SK-N-SH (cell line): ENCODE results near the gene ZNF101. TPM values are rescaled to one million over a fixed set of nuclear protein-coding genes. Genes with fewer than 3 reads are reported as not detected.

Experiments
- CTCF ChIA-PET: fragments of 300-600, 350-600 bp; formaldehyde crosslinking; extraction: SDS; loops from one replicate; lab custom pipeline; 2021; lab: Yijun Ruan, JAX
- POLR2A ChIA-PET: fragments of 350-600 bp; sonication (Branson Sonifier 250); formaldehyde crosslinking; extraction: SDS; loops from one replicate; lab custom pipeline; 2020; ENCODE audit warnings: antibody characterized with exemption, inconsistent platforms; lab: Yijun Ruan, JAX
- DNase-seq: peaks from one replicate; pipeline ENCODE4 v3.0.0; 2012
- H2AFZ ChIP-seq: fragments of 200-600 bp; sonication (generic); 2 replicates; pipeline ENCODE4 v1.8.1; 2016; ENCODE audit warnings: antibody characterized with exemption, mild to moderate bottlenecking, low read depth
- H3F3A ChIP-seq: fragments of 200-600 bp; sonication (generic); replicated peaks from 2 replicates; pipeline ENCODE3; 2016; ENCODE audit warnings: antibody characterized with exemption, mild to moderate bottlenecking; ENCODE audit not compliant: insufficient read depth
- H3K27ac ChIP-seq, 2 experiments: fragments of 200-500 bp in 1 of 2; fragments of 200-600 bp in 1 of 2; sonication (Bioruptor generic) in 1 of 2; sonication (generic), shearing (Covaris generic) in 1 of 2; 2 replicates each; pipeline versions ENCODE4 v1.5.1 to v1.6.1; 2014 to 2016; ENCODE audit warnings: low read depth in 2 of 2, inconsistent platforms in 1 of 2, low read length in 1 of 2, mild to moderate bottlenecking in 1 of 2, mixed read lengths in 1 of 2
- H3K27me3 ChIP-seq: fragments of 200-600 bp; sonication (generic), shearing (Covaris generic); 2 replicates; pipeline ENCODE4 v1.6.1; 2016; ENCODE audit warnings: mixed run types; ENCODE audit not compliant: insufficient read depth
- H3K36me3 ChIP-seq, 2 experiments: fragments of 200-500 bp in 1 of 2; fragments of 200-600 bp in 1 of 2; sonication (Bioruptor generic) in 1 of 2; sonication (generic) in 1 of 2; replicated peaks in 1 of 2; 2 replicates each; pipeline versions ENCODE3 to v1.5.1; 2014 to 2016; ENCODE audit warnings: low read length in 1 of 2, mild to moderate bottlenecking in 1 of 2; ENCODE audit not compliant: insufficient read depth in 2 of 2, control insufficient read depth in 1 of 2
- H3K4me1 ChIP-seq, 2 experiments: fragments of 200-500 bp in 1 of 2; fragments of 200-600 bp in 1 of 2; sonication (Bioruptor generic) in 1 of 2; sonication (generic), shearing (Covaris generic) in 1 of 2; 2 replicates each; pipeline versions ENCODE4 v1.5.1 to v1.6.1; 2014 to 2016; ENCODE audit warnings: low read depth in 1 of 2, low read length in 1 of 2, mixed run types in 1 of 2; ENCODE audit not compliant: insufficient read depth in 2 of 2, control insufficient read depth in 1 of 2
- H3K4me2 ChIP-seq: fragments of 200-600 bp; sonication (generic), shearing (Covaris generic); 2 replicates; pipeline ENCODE4 v1.6.1; 2017; ENCODE audit warnings: mixed run types
- H3K4me3 ChIP-seq, 2 experiments: fragments of 200-500 bp in 1 of 2; fragments of 200-600 bp in 1 of 2; sonication (Bioruptor generic) in 1 of 2; sonication (generic), shearing (Covaris generic) in 1 of 2; 2 replicates each; pipeline versions ENCODE4 v1.5.1 to v1.8.1; 2014 to 2016; ENCODE audit warnings: low read depth in 2 of 2, inconsistent platforms in 1 of 2, low read length in 1 of 2, mild to moderate bottlenecking in 1 of 2, mixed read lengths in 1 of 2, moderate library complexity in 1 of 2
- H3K79me2 ChIP-seq: fragments of 200-600 bp; sonication (generic); 2 replicates; pipeline ENCODE4 v1.8.1; 2017; ENCODE audit warnings: mild to moderate bottlenecking; ENCODE audit not compliant: insufficient read depth
- H3K9ac ChIP-seq: fragments of 200-600 bp; sonication (generic); 2 replicates; pipeline ENCODE4 v1.6.1; 2017; ENCODE audit warnings: mixed run types
- H3K9me2 ChIP-seq: fragments of 200-600 bp; sonication (generic); 2 replicates; pipeline ENCODE4 v1.6.1; 2017; ENCODE audit warnings: mixed run types
- H3K9me3 ChIP-seq: fragments of 200-600 bp; sonication (generic); 2 replicates; pipeline ENCODE4 v1.6.1; 2017; ENCODE audit warnings: mixed run types, mild to moderate bottlenecking, moderate library complexity
- H4K20me1 ChIP-seq: fragments of 200-600 bp; sonication (generic); 2 replicates; pipeline ENCODE4 v1.6.1; 2017; ENCODE audit warnings: mild to moderate bottlenecking, mixed run types; ENCODE audit not compliant: insufficient read depth
- ELF1 ChIP-seq: IDR thresholded peaks from 2 replicates; pipeline ENCODE4 v1.4.0; 2012
- FOXJ3 ChIP-seq: sonication (generic); formaldehyde crosslinking; IDR thresholded peaks from 2 replicates; pipeline ENCODE4 v1.5.1; 2020; ENCODE audit warnings: mild to moderate bottlenecking, missing genetic modification reagents
- FOXM1 ChIP-seq: IDR thresholded peaks from 2 replicates; pipeline ENCODE4 v1.4.0; 2012; ENCODE audit warnings: low read depth, mild to moderate bottlenecking
- JUND ChIP-seq: IDR thresholded peaks from 2 replicates; pipeline ENCODE4 v1.4.0; 2012
- MEF2A ChIP-seq: IDR thresholded peaks from 2 replicates; pipeline ENCODE4 v1.4.0; 2012; ENCODE audit warnings: low read depth, borderline replicate concordance
- MXI1 ChIP-seq: IDR thresholded peaks from 2 replicates; pipeline ENCODE4 v1.6.1; 2012; ENCODE audit warnings: mild to moderate bottlenecking, low read depth, low read length, improper control_type of control experiment
- NFIC ChIP-seq: IDR thresholded peaks from 2 replicates; pipeline ENCODE4 v1.4.0; 2012; ENCODE audit warnings: borderline replicate concordance
- NRF1 ChIP-seq: IDR thresholded peaks from 2 replicates; pipeline ENCODE4 v1.6.1; 2012; ENCODE audit warnings: low read depth, mild to moderate bottlenecking, low read length
- POLR2AphosphoS5 ChIP-seq: IDR thresholded peaks from 2 replicates; pipeline ENCODE4 v1.6.1; 2012; ENCODE audit warnings: low read depth, low read length
- RAD21 ChIP-seq: IDR thresholded peaks from 2 replicates; pipeline ENCODE4 v1.6.1; 2012; ENCODE audit warnings: mild to moderate bottlenecking, low read length
- RFX5 ChIP-seq: IDR thresholded peaks from 2 replicates; pipeline ENCODE4 v1.6.1; 2012; ENCODE audit warnings: mild to moderate bottlenecking, improper control_type of control experiment, low read length
- SIN3A ChIP-seq: IDR thresholded peaks from 2 replicates; pipeline ENCODE4 v1.6.1; 2012; ENCODE audit warnings: low read depth, mild to moderate bottlenecking, low read length, moderate library complexity, borderline replicate concordance
- SMC3 ChIP-seq: IDR thresholded peaks from 2 replicates; pipeline ENCODE4 v1.6.1; 2012; ENCODE audit warnings: low read depth, low read length, improper control_type of control experiment
- TAF1 ChIP-seq: IDR thresholded peaks from 2 replicates; pipeline ENCODE4 v1.6.1; 2012; ENCODE audit warnings: low read depth, mild to moderate bottlenecking, low read length, moderate library complexity, borderline replicate concordance
- TCF12 ChIP-seq: IDR thresholded peaks from 2 replicates; pipeline ENCODE4 v1.4.0; 2012
- TEAD4 ChIP-seq: IDR thresholded peaks from 2 replicates; pipeline ENCODE4 v1.4.0; 2012; ENCODE audit warnings: mild to moderate bottlenecking, borderline replicate concordance; ENCODE audit not compliant: insufficient read depth
- WGBS: methylation state at CpG from one replicate; pipeline ENCODE4 v1.1.6; 2017; ENCODE audit warnings: low lambda C conversion rate; 5-methylcytosine and 5-hydroxymethylcytosine counted together
- polyA plus RNA-seq, 3 experiments: library from polyadenylated mRNA; depleted of rRNA; stranded (reverse); fragments of >200 nt; gene quantifications; 2 replicates each; pipeline ENCODE4 v1.2.3, GENCODE V29; 2012
- TF ChIP-seq, protein P1 (sequence below): fragments of 150-350 bp; IDR thresholded peaks from 2 replicates; pipeline ENCODE4 v1.6.1; 2017; ENCODE audit warnings: antibody characterized with exemption, low read length, low read depth, borderline replicate concordance
- TF ChIP-seq, protein P2 (sequence below): IDR thresholded peaks from 2 replicates; pipeline ENCODE4 v1.4.0; 2012; ENCODE audit warnings: low read depth, borderline replicate concordance
- TF ChIP-seq, protein P3 (sequence below): fragments of 150-350 bp; IDR thresholded peaks from 2 replicates; pipeline ENCODE4 v1.6.1; 2016; ENCODE audit warnings: mild to moderate bottlenecking, low read depth, low read length
- TF ChIP-seq, protein P4 (sequence below): IDR thresholded peaks from 2 replicates; pipeline ENCODE4 v1.4.0; 2012; ENCODE audit warnings: low read depth

The ZNF101 gene
- polyA plus RNA-seq, 1 of the 3 experiments (the other 2 are of a cell fraction), result 2.4 TPM

GRCh38 chr19:19623383-19623782, 45.3 kb upstream of the ZNF101 start:
- POLR2A ChIA-PET, result no interaction called here
- no peaks in the 10 kb centered on the region for H3K9me3 ChIP-seq
- no peaks in the 10 kb centered on the region for H3K27me3 ChIP-seq
- H3K4me1 ChIP-seq, result peaks cover 0 to 17% of the 10 kb centered on the region in 2 experiments; a peak in 2 of 4 replicates
- TF ChIP-seq TAF1 (no peak), SMC3 (no peak), MEF2A (no peak), SIN3A (no peak), NRF1 (no peak), TCF12 (no peak), POLR2AphosphoS5 (no peak), FOXM1 (no peak), FOXJ3 (CRISPR knock-in tag) (no peak), ELF1 (no peak), RAD21 (no peak), RFX5 (no peak), JUND (no peak), MXI1 (no peak), NFIC (no peak), TEAD4 (no peak)
- TF ChIP-seq, protein P1, sequence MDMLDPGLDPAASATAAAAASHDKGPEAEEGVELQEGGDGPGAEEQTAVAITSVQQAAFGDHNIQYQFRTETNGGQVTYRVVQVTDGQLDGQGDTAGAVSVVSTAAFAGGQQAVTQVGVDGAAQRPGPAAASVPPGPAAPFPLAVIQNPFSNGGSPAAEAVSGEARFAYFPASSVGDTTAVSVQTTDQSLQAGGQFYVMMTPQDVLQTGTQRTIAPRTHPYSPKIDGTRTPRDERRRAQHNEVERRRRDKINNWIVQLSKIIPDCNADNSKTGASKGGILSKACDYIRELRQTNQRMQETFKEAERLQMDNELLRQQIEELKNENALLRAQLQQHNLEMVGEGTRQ, result no peak
- TF ChIP-seq, protein P2, sequence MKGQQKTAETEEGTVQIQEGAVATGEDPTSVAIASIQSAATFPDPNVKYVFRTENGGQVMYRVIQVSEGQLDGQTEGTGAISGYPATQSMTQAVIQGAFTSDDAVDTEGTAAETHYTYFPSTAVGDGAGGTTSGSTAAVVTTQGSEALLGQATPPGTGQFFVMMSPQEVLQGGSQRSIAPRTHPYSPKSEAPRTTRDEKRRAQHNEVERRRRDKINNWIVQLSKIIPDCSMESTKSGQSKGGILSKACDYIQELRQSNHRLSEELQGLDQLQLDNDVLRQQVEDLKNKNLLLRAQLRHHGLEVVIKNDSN, result no peak
- TF ChIP-seq, protein P3, sequence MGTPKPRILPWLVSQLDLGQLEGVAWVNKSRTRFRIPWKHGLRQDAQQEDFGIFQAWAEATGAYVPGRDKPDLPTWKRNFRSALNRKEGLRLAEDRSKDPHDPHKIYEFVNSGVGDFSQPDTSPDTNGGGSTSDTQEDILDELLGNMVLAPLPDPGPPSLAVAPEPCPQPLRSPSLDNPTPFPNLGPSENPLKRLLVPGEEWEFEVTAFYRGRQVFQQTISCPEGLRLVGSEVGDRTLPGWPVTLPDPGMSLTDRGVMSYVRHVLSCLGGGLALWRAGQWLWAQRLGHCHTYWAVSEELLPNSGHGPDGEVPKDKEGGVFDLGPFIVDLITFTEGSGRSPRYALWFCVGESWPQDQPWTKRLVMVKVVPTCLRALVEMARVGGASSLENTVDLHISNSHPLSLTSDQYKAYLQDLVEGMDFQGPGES, result no peak
- TF ChIP-seq, protein P4, sequence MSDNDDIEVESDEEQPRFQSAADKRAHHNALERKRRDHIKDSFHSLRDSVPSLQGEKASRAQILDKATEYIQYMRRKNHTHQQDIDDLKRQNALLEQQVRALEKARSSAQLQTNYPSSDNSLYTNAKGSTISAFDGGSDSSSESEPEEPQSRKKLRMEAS, result no peak
- H3F3A ChIP-seq, result no peaks in the 10 kb centered on the region
- no peak overlapping the region for H2AFZ ChIP-seq
- H3K36me3 ChIP-seq, result no peaks in the 10 kb centered on the region
- 72% methylated on average over 5 of the region's 5 CpGs for WGBS
- H3K79me2 ChIP-seq, result no peaks in the 10 kb centered on the region
- H4K20me1 ChIP-seq, result no peaks in the 10 kb centered on the region
- H3K4me2 ChIP-seq, result no peak overlapping the region
- no peak overlapping the region for H3K9ac ChIP-seq
- H3K9me2 ChIP-seq, result no peaks in the 10 kb centered on the region
- CTCF ChIA-PET, result no interaction called here
- DNase-seq, result no peak
- no peak overlapping the region for H3K27ac ChIP-seq
- H3K4me3 ChIP-seq, result no peak overlapping the region
